ENCODE measurements around the gene ERMN. TPM values are rescaled to one million over a fixed set of nuclear protein-coding genes. Genes with fewer than 3 reads are reported as not detected.

ERMN gene
- total and polyA plus RNA-seq, 4 donors = 0.51 to 1.6 (median 0.62) TPM

DNA sequence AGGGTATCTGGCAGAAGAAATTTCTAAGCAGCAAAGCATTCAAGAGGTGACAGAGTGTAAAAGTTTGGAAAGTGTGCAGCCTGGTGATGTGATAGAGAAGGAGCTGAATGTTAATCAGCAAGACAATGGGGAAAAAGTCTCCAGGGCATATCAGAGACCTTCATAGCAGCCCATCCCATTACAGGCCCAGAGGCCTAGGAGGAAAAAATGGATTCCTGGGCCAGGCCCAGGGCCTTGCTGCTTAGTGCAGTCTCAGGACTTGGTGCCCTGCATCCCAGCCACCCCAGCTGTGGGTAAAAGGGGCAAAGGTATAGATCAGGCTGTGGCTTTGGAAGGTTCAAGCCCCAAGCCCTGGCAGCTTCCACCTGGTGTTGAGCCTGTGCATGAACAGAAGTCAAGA is 35.9 kb upstream of the ERMN start:
- H3K36me3 ChIP-seq (ENCODE audit: control insufficient read depth in 4 of 4, insufficient read depth in 4 of 4, low read length in 4 of 4) = no peaks in the 10 kb centered on the region
- H3K9me3 ChIP-seq (ENCODE audit: control insufficient read depth in 4 of 4, insufficient read depth in 3 of 4, low read length in 3 of 4) = peaks cover 0 to 7% (median 0%) of the 10 kb centered on the region in 4 donors
- no peak overlapping the region for H3K9ac ChIP-seq (ENCODE audit: insufficient read depth in 1 of 2, low read length in 2 of 2)
- TF ChIP-seq, protein P1, sequence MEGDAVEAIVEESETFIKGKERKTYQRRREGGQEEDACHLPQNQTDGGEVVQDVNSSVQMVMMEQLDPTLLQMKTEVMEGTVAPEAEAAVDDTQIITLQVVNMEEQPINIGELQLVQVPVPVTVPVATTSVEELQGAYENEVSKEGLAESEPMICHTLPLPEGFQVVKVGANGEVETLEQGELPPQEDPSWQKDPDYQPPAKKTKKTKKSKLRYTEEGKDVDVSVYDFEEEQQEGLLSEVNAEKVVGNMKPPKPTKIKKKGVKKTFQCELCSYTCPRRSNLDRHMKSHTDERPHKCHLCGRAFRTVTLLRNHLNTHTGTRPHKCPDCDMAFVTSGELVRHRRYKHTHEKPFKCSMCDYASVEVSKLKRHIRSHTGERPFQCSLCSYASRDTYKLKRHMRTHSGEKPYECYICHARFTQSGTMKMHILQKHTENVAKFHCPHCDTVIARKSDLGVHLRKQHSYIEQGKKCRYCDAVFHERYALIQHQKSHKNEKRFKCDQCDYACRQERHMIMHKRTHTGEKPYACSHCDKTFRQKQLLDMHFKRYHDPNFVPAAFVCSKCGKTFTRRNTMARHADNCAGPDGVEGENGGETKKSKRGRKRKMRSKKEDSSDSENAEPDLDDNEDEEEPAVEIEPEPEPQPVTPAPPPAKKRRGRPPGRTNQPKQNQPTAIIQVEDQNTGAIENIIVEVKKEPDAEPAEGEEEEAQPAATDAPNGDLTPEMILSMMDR (IDR thresholded peaks at IDR 0.05; ENCODE audit: control extremely low read depth, extremely low read depth) = no peak
- H3K4me1 ChIP-seq (ENCODE audit: control insufficient read depth in 5 of 5, insufficient read depth in 5 of 5, low read length in 5 of 5) = peaks cover 0 to 3% (median 0%) of the 10 kb centered on the region in 5 donors
- no peak overlapping the region for H3K27ac ChIP-seq (ENCODE audit: low read depth in 1 of 2, low read length in 1 of 2)
- no peak for ATAC-seq (ENCODE audit: insufficient read depth, low FRiP score)
- DNase-seq = no peak
- H3K27me3 ChIP-seq (ENCODE audit: control insufficient read depth in 3 of 3, insufficient read depth in 3 of 3, low read length in 2 of 3) = no peaks in the 10 kb centered on the region
- no peak overlapping the region for H3K4me3 ChIP-seq

DNA sequence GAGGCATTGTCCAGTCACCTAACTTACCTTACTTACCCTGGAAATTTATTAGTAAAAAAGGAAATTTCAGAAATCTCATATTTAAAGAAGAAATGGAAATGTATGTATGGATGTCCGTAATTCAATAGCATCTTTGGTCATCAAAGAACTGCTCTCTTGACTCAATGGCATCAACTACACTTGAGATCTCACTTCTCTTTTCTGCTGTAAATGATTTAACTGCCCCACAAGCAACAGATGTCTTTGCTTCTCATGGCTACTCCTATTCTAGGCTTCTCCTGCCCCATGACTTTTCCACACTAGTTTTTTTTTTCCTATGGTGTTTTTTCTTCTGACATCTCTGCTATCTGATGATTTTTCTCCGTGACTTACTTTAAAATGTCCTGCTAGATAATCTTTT is 34.0 kb upstream of the ERMN start:
- DNase-seq (no peak), ATAC-seq (ENCODE audit: insufficient read depth, low FRiP score) (no peak)
- H3K27me3 ChIP-seq (ENCODE audit: control insufficient read depth in 3 of 3, insufficient read depth in 3 of 3, low read length in 2 of 3) = no peaks in the 10 kb centered on the region
- H3K4me1 ChIP-seq (ENCODE audit: control insufficient read depth in 5 of 5, insufficient read depth in 5 of 5, low read length in 5 of 5) = peaks cover 0 to 2% (median 0%) of the 10 kb centered on the region in 5 donors
- H3K9me3 ChIP-seq (ENCODE audit: control insufficient read depth in 4 of 4, insufficient read depth in 3 of 4, low read length in 3 of 4) = peaks cover 0 to 7% (median 0%) of the 10 kb centered on the region in 4 donors
- no peak overlapping the region for H3K4me3 ChIP-seq
- 91 to 94% methylated on average over 2 of the region's 2 CpGs for WGBS, 2 donors
- no peak overlapping the region for H3K27ac ChIP-seq (ENCODE audit: low read depth in 1 of 2, low read length in 1 of 2)
- H3K36me3 ChIP-seq (ENCODE audit: control insufficient read depth in 4 of 4, insufficient read depth in 4 of 4, low read length in 4 of 4) = no peaks in the 10 kb centered on the region
- H3K9ac ChIP-seq (ENCODE audit: insufficient read depth in 1 of 2, low read length in 2 of 2) = no peak overlapping the region
- TF ChIP-seq, protein P1 (IDR thresholded peaks at IDR 0.05; ENCODE audit: control extremely low read depth, extremely low read depth) = no peak

DNA sequence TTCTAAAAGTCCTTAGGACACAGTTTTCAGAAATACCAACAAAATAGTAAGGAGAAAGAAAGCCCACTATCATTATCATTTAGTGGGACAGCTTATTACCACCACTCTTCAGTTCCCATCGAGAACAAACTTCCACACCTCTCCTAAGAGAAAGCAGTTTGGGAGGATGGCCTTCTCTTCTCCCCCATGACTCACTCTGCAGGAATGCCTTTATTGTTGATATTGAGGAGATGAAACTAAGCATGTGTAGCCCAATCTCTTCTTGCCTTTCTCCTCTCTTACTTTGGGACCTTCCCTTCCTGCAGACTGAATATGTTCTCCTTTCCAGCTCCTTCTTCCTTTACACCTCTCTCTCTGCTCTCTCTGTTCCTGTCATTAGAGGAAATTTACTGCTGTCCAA is 30.0 kb upstream of the ERMN start:
- TF ChIP-seq, protein P1 (IDR thresholded peaks at IDR 0.05; ENCODE audit: control extremely low read depth, extremely low read depth) = no peak
- Histone ChIP-seq H3K4me1 (ENCODE audit: control insufficient read depth in 5 of 5, insufficient read depth in 5 of 5, low read length in 5 of 5) (no peaks in the 10 kb centered on the region), H3K27ac (ENCODE audit: low read depth in 1 of 2, low read length in 1 of 2) (no peak overlapping the region), H3K9ac (ENCODE audit: insufficient read depth in 1 of 2, low read length in 2 of 2) (no peak overlapping the region), H3K36me3 (ENCODE audit: control insufficient read depth in 4 of 4, insufficient read depth in 4 of 4, low read length in 4 of 4) (no peaks in the 10 kb centered on the region), H3K27me3 (ENCODE audit: control insufficient read depth in 3 of 3, insufficient read depth in 3 of 3, low read length in 2 of 3) (no peaks in the 10 kb centered on the region), H3K4me3 (no peak overlapping the region), H3K9me3 (ENCODE audit: control insufficient read depth in 4 of 4, insufficient read depth in 3 of 4, low read length in 3 of 4) (no peaks in the 10 kb centered on the region)
- ATAC-seq (ENCODE audit: insufficient read depth, low FRiP score) = no peak
- DNase-seq = no peak
- 72 to 81% methylated on average over 1 of the region's 1 CpG for WGBS, 2 donors

DNA sequence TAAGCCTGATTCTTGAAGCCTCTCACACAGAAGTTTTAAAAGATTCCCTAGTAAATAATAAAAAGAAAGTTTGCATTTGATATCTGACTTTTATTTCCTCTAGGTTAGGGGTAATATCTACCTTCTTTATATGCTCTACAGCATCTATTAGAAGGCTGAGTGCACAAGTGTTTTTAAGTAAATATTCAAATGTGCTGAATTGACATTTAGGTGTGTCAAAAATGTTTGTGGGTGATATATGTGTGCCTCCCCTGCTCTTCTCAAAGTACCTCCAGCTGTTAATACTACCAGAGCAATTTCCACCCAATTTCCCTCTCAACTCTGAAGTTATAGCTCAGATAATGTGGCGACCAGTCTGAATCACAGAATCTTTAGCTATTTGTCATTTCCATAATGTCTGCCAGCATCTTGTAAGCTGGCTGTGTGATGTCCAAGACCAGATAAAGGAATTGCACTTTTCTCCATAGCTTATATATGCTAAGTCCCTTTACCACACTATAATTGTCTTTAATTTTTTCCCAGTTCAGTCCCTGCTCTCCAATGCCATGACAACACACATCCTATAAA is 24.4 kb upstream of the ERMN start:
- Histone ChIP-seq H3K27ac (ENCODE audit: low read depth in 1 of 2, low read length in 1 of 2) (no peak overlapping the region), H3K9ac (ENCODE audit: insufficient read depth in 1 of 2, low read length in 2 of 2) (no peak overlapping the region), H3K4me1 (ENCODE audit: control insufficient read depth in 5 of 5, insufficient read depth in 5 of 5, low read length in 5 of 5) (no peaks in the 10 kb centered on the region), H3K27me3 (ENCODE audit: control insufficient read depth in 3 of 3, insufficient read depth in 3 of 3, low read length in 2 of 3) (no peaks in the 10 kb centered on the region), H3K36me3 (ENCODE audit: control insufficient read depth in 4 of 4, insufficient read depth in 4 of 4, low read length in 4 of 4) (no peaks in the 10 kb centered on the region), H3K4me3 (no peak overlapping the region), H3K9me3 (ENCODE audit: control insufficient read depth in 4 of 4, insufficient read depth in 3 of 4, low read length in 3 of 4) (no peaks in the 10 kb centered on the region)
- ATAC-seq (ENCODE audit: insufficient read depth, low FRiP score) (no peak), DNase-seq (no peak)
- 69 to 95% methylated on average over 1 of the region's 1 CpG for WGBS, 2 donors
- TF ChIP-seq, protein P1 (IDR thresholded peaks at IDR 0.05; ENCODE audit: control extremely low read depth, extremely low read depth) = no peak

Measured in lung (tissue), 12 donors.